ENCODE results near the gene IFT88. TPM values are rescaled to one million over a fixed set of nuclear protein-coding genes. Genes with fewer than 3 reads are reported as not detected.

IFT88 gene, protein sequence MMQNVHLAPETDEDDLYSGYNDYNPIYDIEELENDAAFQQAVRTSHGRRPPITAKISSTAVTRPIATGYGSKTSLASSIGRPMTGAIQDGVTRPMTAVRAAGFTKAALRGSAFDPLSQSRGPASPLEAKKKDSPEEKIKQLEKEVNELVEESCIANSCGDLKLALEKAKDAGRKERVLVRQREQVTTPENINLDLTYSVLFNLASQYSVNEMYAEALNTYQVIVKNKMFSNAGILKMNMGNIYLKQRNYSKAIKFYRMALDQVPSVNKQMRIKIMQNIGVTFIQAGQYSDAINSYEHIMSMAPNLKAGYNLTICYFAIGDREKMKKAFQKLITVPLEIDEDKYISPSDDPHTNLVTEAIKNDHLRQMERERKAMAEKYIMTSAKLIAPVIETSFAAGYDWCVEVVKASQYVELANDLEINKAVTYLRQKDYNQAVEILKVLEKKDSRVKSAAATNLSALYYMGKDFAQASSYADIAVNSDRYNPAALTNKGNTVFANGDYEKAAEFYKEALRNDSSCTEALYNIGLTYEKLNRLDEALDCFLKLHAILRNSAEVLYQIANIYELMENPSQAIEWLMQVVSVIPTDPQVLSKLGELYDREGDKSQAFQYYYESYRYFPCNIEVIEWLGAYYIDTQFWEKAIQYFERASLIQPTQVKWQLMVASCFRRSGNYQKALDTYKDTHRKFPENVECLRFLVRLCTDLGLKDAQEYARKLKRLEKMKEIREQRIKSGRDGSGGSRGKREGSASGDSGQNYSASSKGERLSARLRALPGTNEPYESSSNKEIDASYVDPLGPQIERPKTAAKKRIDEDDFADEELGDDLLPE
- 10 to 100 TPM; 18.2 to 59.0 TPM for total RNA-seq
- polyA plus RNA-seq: 10 to 100 TPM in 1 of 2 donors, 1 to 10 TPM in 1; 8.7 to 11.1 TPM
- long read RNA-seq, donor 1, partial matches to known transcripts: 0 of 1 reads
- long read RNA-seq, donor 1, other reads (novel, unspliced or antisense): 0 of 1 reads
- long read RNA-seq, donor 2: 0 reads
- long read RNA-seq, donor 3: 0 reads
- long read RNA-seq, donor 4: 0 reads
- long read RNA-seq, donor 5, partial matches to known transcripts: 5 of 8 reads
- long read RNA-seq, donor 5, other reads (novel, unspliced or antisense): 0 of 8 reads

DNA sequence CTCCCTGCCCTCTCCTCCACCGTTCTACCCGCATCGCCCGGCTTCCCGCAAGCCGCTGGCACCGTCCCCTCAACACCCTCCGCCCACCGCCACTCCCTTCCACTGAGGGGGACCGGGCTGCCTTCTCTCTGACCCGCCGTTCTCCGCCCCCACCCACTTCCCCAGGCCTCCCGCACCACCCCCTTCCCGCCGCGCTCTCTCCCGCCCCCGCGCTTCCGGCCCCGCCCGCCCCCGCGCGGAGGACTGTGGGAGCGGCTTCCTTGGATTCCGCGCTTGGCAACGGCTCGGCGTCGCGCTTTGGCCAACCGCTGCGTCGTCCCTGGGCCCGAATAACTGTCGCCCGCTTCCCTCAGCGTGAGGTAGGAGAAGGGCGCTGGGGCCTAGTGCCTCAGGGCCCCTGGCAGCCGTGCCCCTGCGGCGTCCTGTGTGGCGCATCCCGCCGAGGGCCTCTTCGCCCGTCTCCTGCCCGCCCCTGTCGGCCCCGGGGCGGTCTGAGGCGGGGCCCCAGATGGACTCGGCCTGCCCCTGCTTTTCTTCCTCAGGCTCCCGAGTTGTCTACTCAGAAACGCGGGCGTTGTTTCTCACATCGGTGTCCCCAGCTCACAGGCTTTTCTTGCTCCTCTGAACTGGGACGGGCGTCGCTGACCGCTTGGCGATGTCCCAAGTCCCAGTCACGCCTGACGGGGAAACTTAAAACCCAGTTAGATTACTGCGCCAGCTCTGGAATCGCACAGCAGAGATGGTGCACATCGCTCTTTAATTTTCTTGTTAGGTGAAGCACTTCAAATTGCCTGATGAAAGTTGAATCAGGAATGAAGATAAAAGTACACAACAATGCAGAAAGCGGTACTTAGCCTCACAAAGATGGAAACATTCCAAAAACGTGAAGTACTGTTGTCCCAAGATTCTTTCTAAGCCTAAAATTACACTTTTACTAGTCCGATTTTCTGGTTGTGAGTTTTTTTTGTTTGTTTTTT is at the start of gene IFT88:
IFT88 (plus strand) TSS at position 260 of the 977 bp plus-strand sequence. CDS start 7,229 bp downstream, outside the sequence.
- Histone ChIP-seq H3K4me3 (peak within 1 kb of the TSS; percentile 81), H3K4me1 (ENCODE audit: control insufficient read depth in 5 of 5, insufficient read depth in 5 of 5, low read length in 5 of 5) (peaks cover 0 to 14% (median 0%) of the 10 kb centered on the region in 5 donors), H3K9ac (ENCODE audit: insufficient read depth in 1 of 2, low read length in 2 of 2) (peak within 1 kb of the TSS; percentile 61 to 96), H3K27ac (ENCODE audit: low read depth in 1 of 2, low read length in 1 of 2) (peak within 1 kb of the TSS; percentile 99), H3K9me3 (ENCODE audit: control insufficient read depth in 4 of 4, insufficient read depth in 3 of 4, low read length in 3 of 4) (no peaks in the 10 kb centered on the region), H3K27me3 (ENCODE audit: control insufficient read depth in 3 of 3, insufficient read depth in 3 of 3, low read length in 2 of 3) (no peaks in the 10 kb centered on the region), H3K36me3 (ENCODE audit: control insufficient read depth in 4 of 4, insufficient read depth in 4 of 4, low read length in 4 of 4) (peaks cover 0 to 3% (median 0%) of the 10 kb centered on the region in 4 donors)
- DNase-seq: peak; percentile 95 to 96 (median 96)
- ATAC-seq (ENCODE audit: insufficient read depth, low FRiP score): peak; percentile 96
- WGBS, 2 donors: 0 to 1% methylated on average over 67 to 74 of the region's 74 CpGs
- TF ChIP-seq, protein P1, sequence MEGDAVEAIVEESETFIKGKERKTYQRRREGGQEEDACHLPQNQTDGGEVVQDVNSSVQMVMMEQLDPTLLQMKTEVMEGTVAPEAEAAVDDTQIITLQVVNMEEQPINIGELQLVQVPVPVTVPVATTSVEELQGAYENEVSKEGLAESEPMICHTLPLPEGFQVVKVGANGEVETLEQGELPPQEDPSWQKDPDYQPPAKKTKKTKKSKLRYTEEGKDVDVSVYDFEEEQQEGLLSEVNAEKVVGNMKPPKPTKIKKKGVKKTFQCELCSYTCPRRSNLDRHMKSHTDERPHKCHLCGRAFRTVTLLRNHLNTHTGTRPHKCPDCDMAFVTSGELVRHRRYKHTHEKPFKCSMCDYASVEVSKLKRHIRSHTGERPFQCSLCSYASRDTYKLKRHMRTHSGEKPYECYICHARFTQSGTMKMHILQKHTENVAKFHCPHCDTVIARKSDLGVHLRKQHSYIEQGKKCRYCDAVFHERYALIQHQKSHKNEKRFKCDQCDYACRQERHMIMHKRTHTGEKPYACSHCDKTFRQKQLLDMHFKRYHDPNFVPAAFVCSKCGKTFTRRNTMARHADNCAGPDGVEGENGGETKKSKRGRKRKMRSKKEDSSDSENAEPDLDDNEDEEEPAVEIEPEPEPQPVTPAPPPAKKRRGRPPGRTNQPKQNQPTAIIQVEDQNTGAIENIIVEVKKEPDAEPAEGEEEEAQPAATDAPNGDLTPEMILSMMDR (IDR thresholded peaks at IDR 0.05; ENCODE audit: control extremely low read depth, extremely low read depth): no peak

DNA sequence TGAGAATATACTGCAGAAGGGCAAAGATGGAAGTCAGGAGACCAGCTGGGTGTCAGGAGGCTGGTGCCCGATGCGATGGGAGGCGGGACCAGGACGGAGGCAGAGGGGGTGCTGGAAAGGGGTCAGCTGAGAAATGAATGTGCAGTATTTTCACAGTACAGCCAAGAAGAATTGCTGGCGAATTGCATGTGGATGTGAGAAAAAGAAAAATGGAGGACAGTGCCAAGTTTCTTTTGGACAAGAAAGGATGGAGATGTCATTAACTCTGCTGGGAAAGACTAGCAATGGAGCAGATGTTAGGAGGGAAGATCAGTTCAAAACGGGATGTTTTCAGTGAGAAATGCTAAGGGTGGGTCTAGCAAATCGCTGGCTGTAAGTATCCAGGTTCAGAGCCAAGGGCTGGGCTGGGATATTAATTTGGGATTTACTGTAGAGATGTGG is 48.3 kb upstream of the IFT88 start:
- Histone ChIP-seq H3K4me1 (ENCODE audit: control insufficient read depth in 5 of 5, insufficient read depth in 5 of 5, low read length in 5 of 5) (no peaks in the 10 kb centered on the region), H3K9me3 (ENCODE audit: control insufficient read depth in 4 of 4, insufficient read depth in 3 of 4, low read length in 3 of 4) (no peaks in the 10 kb centered on the region), H3K9ac (ENCODE audit: insufficient read depth in 1 of 2, low read length in 2 of 2) (no peak overlapping the region), H3K27ac (ENCODE audit: low read depth in 1 of 2, low read length in 1 of 2) (no peak overlapping the region), H3K27me3 (ENCODE audit: control insufficient read depth in 3 of 3, insufficient read depth in 3 of 3, low read length in 2 of 3) (no peaks in the 10 kb centered on the region), H3K4me3 (no peak overlapping the region), H3K36me3 (ENCODE audit: control insufficient read depth in 4 of 4, insufficient read depth in 4 of 4, low read length in 4 of 4) (no peaks in the 10 kb centered on the region)
- no peak for ATAC-seq (ENCODE audit: insufficient read depth, low FRiP score)
- TF ChIP-seq, protein P1 (IDR thresholded peaks at IDR 0.05; ENCODE audit: control extremely low read depth, extremely low read depth): no peak
- WGBS, 2 donors: 76 to 81% methylated on average over 7 of the region's 7 CpGs
- peak in 1 of 3 donors; percentile 48 for DNase-seq

DNA sequence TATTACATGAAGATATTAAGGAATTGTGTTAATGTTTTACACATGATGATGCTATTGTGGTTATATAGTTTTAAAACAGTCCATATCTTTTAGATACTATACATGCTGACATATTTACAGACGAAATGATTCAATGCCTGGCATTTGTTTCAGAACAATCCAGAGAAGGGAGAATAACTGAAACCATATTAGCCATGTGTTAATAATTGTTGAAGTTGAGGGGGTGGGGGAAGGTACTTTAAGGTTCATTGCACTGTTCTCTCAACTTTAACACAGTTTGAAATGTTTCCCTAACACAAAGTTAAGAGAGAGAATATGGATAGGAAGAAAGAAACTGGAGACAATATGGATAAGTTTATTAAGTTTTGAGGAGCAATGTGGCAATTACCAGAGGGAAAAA is 47.1 kb upstream of the IFT88 start:
- Histone ChIP-seq H3K27ac (ENCODE audit: low read depth in 1 of 2, low read length in 1 of 2) (no peak overlapping the region), H3K4me3 (no peak overlapping the region), H3K9ac (ENCODE audit: insufficient read depth in 1 of 2, low read length in 2 of 2) (no peak overlapping the region), H3K4me1 (ENCODE audit: control insufficient read depth in 5 of 5, insufficient read depth in 5 of 5, low read length in 5 of 5) (peaks cover 0 to 4% (median 0%) of the 10 kb centered on the region in 5 donors), H3K27me3 (ENCODE audit: control insufficient read depth in 3 of 3, insufficient read depth in 3 of 3, low read length in 2 of 3) (no peaks in the 10 kb centered on the region), H3K36me3 (ENCODE audit: control insufficient read depth in 4 of 4, insufficient read depth in 4 of 4, low read length in 4 of 4) (no peaks in the 10 kb centered on the region), H3K9me3 (ENCODE audit: control insufficient read depth in 4 of 4, insufficient read depth in 3 of 4, low read length in 3 of 4) (no peaks in the 10 kb centered on the region)
- DNase-seq: no peak
- TF ChIP-seq, protein P1 (IDR thresholded peaks at IDR 0.05; ENCODE audit: control extremely low read depth, extremely low read depth): no peak
- 88 to 91% methylated on average over 1 of the region's 1 CpG for WGBS, 2 donors
- ATAC-seq (ENCODE audit: insufficient read depth, low FRiP score): no peak
